Measurements from ENCODE around the gene IFITM2. TPM values are rescaled to one million over a fixed set of nuclear protein-coding genes. Genes with fewer than 3 reads are reported as not detected.
"Not testable (repeated sequence)": the region's sequence is repeated elsewhere in the genome, so short reads cannot be mapped to it uniquely, and the experiment has no call there.

IFITM2 gene
- total RNA-seq, 2 donors from 2014 or later = 262 to 367 TPM

- Mint-ChIP-seq H3K4me1 (peaks cover 40% of the 10 kb centered on the region), H3K9me3 (no peaks in the 10 kb centered on the region), H3K27ac (peak overlapping the region; percentile 80), H3K27me3 (ENCODE audit: insufficient read depth) (no peaks in the 10 kb centered on the region), H3K4me3 (peak overlapping the region; percentile 94), H3K36me3 (ENCODE audit: low read depth) (peaks cover 13% of the 10 kb centered on the region)
- no peaks in the 10 kb centered on the region for H3K27me3 ChIP-seq (ENCODE audit: control insufficient read depth, insufficient read depth, low read length, poor library complexity, severe bottlenecking)
- no peak overlapping the region for H3K27ac ChIP-seq (ENCODE audit: low read depth, low read length)
- TF ChIP-seq CTCF (conservative IDR thresholded peaks at IDR 0.05) = no peak
- DNase-seq = peak; percentile 75
- peaks cover 11% of the 10 kb centered on the region for H3K36me3 ChIP-seq (ENCODE audit: control insufficient read depth, insufficient read depth, low read length)
- H3K9me3 ChIP-seq (ENCODE audit: control insufficient read depth, low read length) = no peaks in the 10 kb centered on the region
- 48 to 68% methylated on average over 4 to 12 of the region's 14 CpGs for WGBS, 2 experiments (ENCODE audit: insufficient coverage in 1 of 2, insufficient read length in 1 of 2)
- H3K9ac ChIP-seq (ENCODE audit: extremely low read depth, low read length, poor library complexity, severe bottlenecking) = no peak overlapping the region
- H3K4me3 ChIP-seq (ENCODE audit: low read length) = peak overlapping the region; percentile 100
- H3K4me1 ChIP-seq (ENCODE audit: control insufficient read depth, insufficient read depth, low read length) = peaks cover 13% of the 10 kb centered on the region
Measured at GRCh38 chr11:312092-312816, 4.6 kb downstream of the IFITM2 start.

GRCh38 chr11:313304-313786 is 5.7 kb downstream of the IFITM2 start:
- Mint-ChIP-seq H3K9me3 (no peaks in the 10 kb centered on the region), H3K4me1 (peaks cover 39% of the 10 kb centered on the region), H3K27ac (peak overlapping the region; percentile 90), H3K4me3 (peak overlapping the region; percentile 94), H3K36me3 (ENCODE audit: low read depth) (peaks cover 13% of the 10 kb centered on the region), H3K27me3 (ENCODE audit: insufficient read depth) (no peaks in the 10 kb centered on the region)
- 22 to 39% methylated on average over 5 to 8 of the region's 8 CpGs for WGBS, 2 experiments (ENCODE audit: insufficient coverage in 1 of 2, insufficient read length in 1 of 2)
- peak overlapping the region; percentile 100 for H3K4me3 ChIP-seq (ENCODE audit: low read length)
- no peaks in the 10 kb centered on the region for H3K27me3 ChIP-seq (ENCODE audit: control insufficient read depth, insufficient read depth, low read length, poor library complexity, severe bottlenecking)
- peaks cover 13% of the 10 kb centered on the region for H3K4me1 ChIP-seq (ENCODE audit: control insufficient read depth, insufficient read depth, low read length)
- H3K9ac ChIP-seq (ENCODE audit: extremely low read depth, low read length, poor library complexity, severe bottlenecking) = peak overlapping the region; percentile 95
- no peak for TF ChIP-seq CTCF (conservative IDR thresholded peaks at IDR 0.05)
- H3K9me3 ChIP-seq (ENCODE audit: control insufficient read depth, low read length) = no peaks in the 10 kb centered on the region
- no peak overlapping the region for H3K27ac ChIP-seq (ENCODE audit: low read depth, low read length)
- DNase-seq = no peak
- H3K36me3 ChIP-seq (ENCODE audit: control insufficient read depth, insufficient read depth, low read length) = peaks cover 11% of the 10 kb centered on the region

- Mint-ChIP-seq H3K9me3 (no peaks in the 10 kb centered on the region), H3K4me1 (peaks cover 38% of the 10 kb centered on the region), H3K27me3 (ENCODE audit: insufficient read depth) (no peaks in the 10 kb centered on the region), H3K36me3 (ENCODE audit: low read depth) (peaks cover 13% of the 10 kb centered on the region), H3K4me3 (peak within 1 kb of the TSS; percentile 94), H3K27ac (peak within 1 kb of the TSS; percentile 90)
- H3K36me3 ChIP-seq (ENCODE audit: control insufficient read depth, insufficient read depth, low read length) = peaks cover 11% of the 10 kb centered on the region
- H3K9ac ChIP-seq (ENCODE audit: extremely low read depth, low read length, poor library complexity, severe bottlenecking) = peak within 1 kb of the TSS; percentile 95
- no peak within 1 kb of the TSS for H3K27ac ChIP-seq (ENCODE audit: low read depth, low read length)
- 2 to 7% methylated on average over 6 to 18 of the region's 18 CpGs for WGBS, 2 experiments (ENCODE audit: insufficient coverage in 1 of 2, insufficient read length in 1 of 2)
- H3K27me3 ChIP-seq (ENCODE audit: control insufficient read depth, insufficient read depth, low read length, poor library complexity, severe bottlenecking) = no peaks in the 10 kb centered on the region
- peaks cover 13% of the 10 kb centered on the region for H3K4me1 ChIP-seq (ENCODE audit: control insufficient read depth, insufficient read depth, low read length)
- peak; percentile 83 for DNase-seq
- peak within 1 kb of the TSS; percentile 100 for H3K4me3 ChIP-seq (ENCODE audit: low read length)
- no peaks in the 10 kb centered on the region for H3K9me3 ChIP-seq (ENCODE audit: control insufficient read depth, low read length)
- no peak for TF ChIP-seq CTCF (conservative IDR thresholded peaks at IDR 0.05)
Measured at GRCh38 chr11:313787-314553, 6.4 kb downstream of the IFITM2 start, which contains the start of gene IFITM1. TSS of gene IFITM1 (plus strand) at chr11:314040. CDS start at chr11:314171, 131 bp downstream.

- not testable (repeated sequence) for H3K9me3 ChIP-seq (ENCODE audit: control insufficient read depth, low read length); H3K27me3 ChIP-seq (ENCODE audit: control insufficient read depth, insufficient read depth, low read length, poor library complexity, severe bottlenecking); H3K27ac ChIP-seq (ENCODE audit: low read depth, low read length); H3K27me3 Mint-ChIP-seq (ENCODE audit: insufficient read depth); H3K9me3 Mint-ChIP-seq; DNase-seq
- peaks cover 13% of the 10 kb centered on the region for H3K4me1 ChIP-seq (ENCODE audit: control insufficient read depth, insufficient read depth, low read length)
- peaks cover 34% of the 10 kb centered on the region for H3K4me1 Mint-ChIP-seq
- peak overlapping the region; percentile 90 for H3K27ac Mint-ChIP-seq
- peak overlapping the region; percentile 95 for H3K9ac ChIP-seq (ENCODE audit: extremely low read depth, low read length, poor library complexity, severe bottlenecking)
- peak overlapping the region; percentile 94 for H3K4me3 Mint-ChIP-seq
- peak overlapping the region; percentile 100 for H3K4me3 ChIP-seq (ENCODE audit: low read length)
- peaks cover 13% of the 10 kb centered on the region for H3K36me3 Mint-ChIP-seq (ENCODE audit: low read depth)
- WGBS, 2 experiments (ENCODE audit: insufficient coverage in 1 of 2, insufficient read length in 1 of 2) = 0% methylated on average over 2 of the region's 6 CpGs; no CpG with 5 or more reads in 1 of the 2 experiments
- H3K36me3 ChIP-seq (ENCODE audit: control insufficient read depth, insufficient read depth, low read length) = peaks cover 11% of the 10 kb centered on the region
Measured at GRCh38 chr11:314554-314875, 6.9 kb downstream of the IFITM2 start.
